ENCODE results near the gene S1PR3.

S1PR3 gene

GRCh38 chr9:88960632-88961031 is 30.6 kb upstream of the S1PR3 start:
- no peak overlapping the region for H3K4me3 ChIP-seq
- H3K9me3 ChIP-seq (ENCODE audit: low read depth, low read length) = no peaks in the 10 kb centered on the region
- H3K36me3 ChIP-seq (ENCODE audit: insufficient read depth, low read length) = no peaks in the 10 kb centered on the region
- no peak overlapping the region for H3K27ac ChIP-seq
- DNase-seq (ENCODE audit: low read depth, low spot score) = no peak
- TF ChIP-seq POLR2AphosphoS5 (IDR thresholded peaks at IDR 0.05; ENCODE audit: borderline replicate concordance, low read depth, low read length) (no peak), FOXP2 (optimal IDR thresholded peaks at IDR 0.05; ENCODE audit: control extremely low read depth, extremely low read length, insufficient read depth) (no peak), EZH2 (IDR thresholded peaks at IDR 0.05) (no peak)
- no peak overlapping the region for H3K9ac ChIP-seq (ENCODE audit: insufficient read length)

- TF ChIP-seq EZH2 (IDR thresholded peaks at IDR 0.05) (no peak), FOXP2 (optimal IDR thresholded peaks at IDR 0.05; ENCODE audit: control extremely low read depth, extremely low read length, insufficient read depth) (no peak), POLR2AphosphoS5 (IDR thresholded peaks at IDR 0.05; ENCODE audit: borderline replicate concordance, low read depth, low read length) (no peak)
- Histone ChIP-seq H3K9me3 (ENCODE audit: low read depth, low read length) (no peaks in the 10 kb centered on the region), H3K9ac (ENCODE audit: insufficient read length) (no peak overlapping the region), H3K27ac (no peak overlapping the region), H3K4me3 (no peak overlapping the region), H3K36me3 (ENCODE audit: insufficient read depth, low read length) (no peaks in the 10 kb centered on the region)
- DNase-seq (ENCODE audit: low read depth, low spot score) = no peak
Measured at GRCh38 chr9:88965473-88965872, 25.8 kb upstream of the S1PR3 start.

- H3K9ac ChIP-seq (ENCODE audit: insufficient read length) = no peak overlapping the region
- H3K36me3 ChIP-seq (ENCODE audit: insufficient read depth, low read length) = no peaks in the 10 kb centered on the region
- no peak overlapping the region for H3K4me3 ChIP-seq
- no peak overlapping the region for H3K27ac ChIP-seq
- TF ChIP-seq FOXP2 (optimal IDR thresholded peaks at IDR 0.05; ENCODE audit: control extremely low read depth, extremely low read length, insufficient read depth) = no peak
- TF ChIP-seq POLR2AphosphoS5 (IDR thresholded peaks at IDR 0.05; ENCODE audit: borderline replicate concordance, low read depth, low read length) = no peak
- TF ChIP-seq EZH2 (IDR thresholded peaks at IDR 0.05) = no peak
- H3K9me3 ChIP-seq (ENCODE audit: low read depth, low read length) = no peaks in the 10 kb centered on the region
- no peak for DNase-seq (ENCODE audit: low read depth, low spot score)
Measured at GRCh38 chr9:88966894-88967676, 24.2 kb upstream of the S1PR3 start.

GRCh38 chr9:88968799-88969198 is 22.5 kb upstream of the S1PR3 start:
- H3K9me3 ChIP-seq (ENCODE audit: low read depth, low read length) = no peaks in the 10 kb centered on the region
- TF ChIP-seq EZH2 (IDR thresholded peaks at IDR 0.05) (no peak), FOXP2 (optimal IDR thresholded peaks at IDR 0.05; ENCODE audit: control extremely low read depth, extremely low read length, insufficient read depth) (no peak), POLR2AphosphoS5 (IDR thresholded peaks at IDR 0.05; ENCODE audit: borderline replicate concordance, low read depth, low read length) (no peak)
- no peak overlapping the region for H3K27ac ChIP-seq
- H3K36me3 ChIP-seq (ENCODE audit: insufficient read depth, low read length) = no peaks in the 10 kb centered on the region
- no peak overlapping the region for H3K9ac ChIP-seq (ENCODE audit: insufficient read length)
- no peak overlapping the region for H3K4me3 ChIP-seq
- no peak for DNase-seq (ENCODE audit: low read depth, low spot score)

GRCh38 chr9:88969646-88970373 is 21.5 kb upstream of the S1PR3 start:
- Histone ChIP-seq H3K4me3 (no peak overlapping the region), H3K9me3 (ENCODE audit: low read depth, low read length) (no peaks in the 10 kb centered on the region), H3K27ac (no peak overlapping the region), H3K36me3 (ENCODE audit: insufficient read depth, low read length) (no peaks in the 10 kb centered on the region), H3K9ac (ENCODE audit: insufficient read length) (no peak overlapping the region)
- TF ChIP-seq POLR2AphosphoS5 (IDR thresholded peaks at IDR 0.05; ENCODE audit: borderline replicate concordance, low read depth, low read length) (no peak), FOXP2 (optimal IDR thresholded peaks at IDR 0.05; ENCODE audit: control extremely low read depth, extremely low read length, insufficient read depth) (no peak), EZH2 (IDR thresholded peaks at IDR 0.05) (no peak)
- no peak for DNase-seq (ENCODE audit: low read depth, low spot score)

GRCh38 chr9:88971131-88971960 is 19.9 kb upstream of the S1PR3 start:
- H3K27ac ChIP-seq = no peak overlapping the region
- H3K36me3 ChIP-seq (ENCODE audit: insufficient read depth, low read length) = no peaks in the 10 kb centered on the region
- H3K9me3 ChIP-seq (ENCODE audit: low read depth, low read length) = no peaks in the 10 kb centered on the region
- H3K9ac ChIP-seq (ENCODE audit: insufficient read length) = no peak overlapping the region
- TF ChIP-seq EZH2 (IDR thresholded peaks at IDR 0.05) (no peak), FOXP2 (optimal IDR thresholded peaks at IDR 0.05; ENCODE audit: control extremely low read depth, extremely low read length, insufficient read depth) (no peak), POLR2AphosphoS5 (IDR thresholded peaks at IDR 0.05; ENCODE audit: borderline replicate concordance, low read depth, low read length) (no peak)
- H3K4me3 ChIP-seq = no peak overlapping the region
- DNase-seq (ENCODE audit: low read depth, low spot score) = no peak

- Histone ChIP-seq H3K9ac (ENCODE audit: insufficient read length) (no peak overlapping the region), H3K4me3 (no peak overlapping the region), H3K27ac (no peak overlapping the region), H3K9me3 (ENCODE audit: low read depth, low read length) (no peaks in the 10 kb centered on the region), H3K36me3 (ENCODE audit: insufficient read depth, low read length) (no peaks in the 10 kb centered on the region)
- TF ChIP-seq EZH2 (IDR thresholded peaks at IDR 0.05) (no peak), FOXP2 (optimal IDR thresholded peaks at IDR 0.05; ENCODE audit: control extremely low read depth, extremely low read length, insufficient read depth) (no peak), POLR2AphosphoS5 (IDR thresholded peaks at IDR 0.05; ENCODE audit: borderline replicate concordance, low read depth, low read length) (no peak)
- no peak for DNase-seq (ENCODE audit: low read depth, low spot score)
Measured at GRCh38 chr9:88972401-88972800, 18.9 kb upstream of the S1PR3 start.

Data from SK-N-MC (cell line).